ENCODE measurements around the gene CHD5.

CHD5 gene

GRCh38 chr1:6053206-6053546, 126.9 kb downstream of the CHD5 start:
- H3K4me3 ChIP-seq (ENCODE audit: low read depth, low read length) = no peak overlapping the region
- DNase-seq (ENCODE audit: low read depth) = no peak

- DNase-seq (ENCODE audit: low read depth) = peak; percentile 30
- H3K4me3 ChIP-seq (ENCODE audit: low read depth, low read length) = no peak overlapping the region
Observed at GRCh38 chr1:6052543-6053205, 127.4 kb downstream of the CHD5 start.

Measured in skeletal muscle cell (primary cell).